VCaP (cell line): Measurements from ENCODE around the gene TUBB2B.

Experiments
- H3K27ac ChIP-seq: fragments of 450-650 bp; 2 replicates; pipeline ENCODE4 v1.5.1; 2017
- CTCF ChIP-seq: fragments of 450-650 bp; conservative IDR thresholded peaks from 2 replicates; pipeline ENCODE4 v1.5.1; 2017; ENCODE audit warnings: mild to moderate bottlenecking, moderate library complexity

The TUBB2B gene

GRCh38 chr6:3176562-3177355 is 50.7 kb downstream of the TUBB2B start:
- no peak overlapping the region for H3K27ac ChIP-seq
- no peak for TF ChIP-seq CTCF

- no peak for TF ChIP-seq CTCF
- H3K27ac ChIP-seq, result no peak overlapping the region
Observed at GRCh38 chr6:3175715-3176402, 51.6 kb downstream of the TUBB2B start.
